Right renal pelvis (tissue), 4 donors: ENCODE results near the gene CCDC158. TPM values are rescaled to one million over a fixed set of nuclear protein-coding genes. Genes with fewer than 3 reads are reported as not detected.
"Not testable (repeated sequence)": the region's sequence is repeated elsewhere in the genome, so short reads cannot be mapped to it uniquely, and the experiment has no call there.

ENCODE experiments used
- DNase-seq, 4 donors: peaks; one replicate each; pipeline ENCODE4 v3.0.0-alpha.2; 2013; ENCODE audit warnings: low read depth in 4 of 4, low spot score in 3 of 4, missing footprints in 1 of 4
- polyA plus RNA-seq, 4 donors: library from polyadenylated mRNA; unstranded; fragments of 120-200 nt; gene quantifications; one replicate each; pipeline ENCODE4 v1.2.1, GENCODE V29; 2013; ENCODE audit not compliant: insufficient read length in 4 of 4

CCDC158 gene
- polyA plus RNA-seq, 4 donors = 0.55 to 1.0 (median 0.77) TPM

DNA sequence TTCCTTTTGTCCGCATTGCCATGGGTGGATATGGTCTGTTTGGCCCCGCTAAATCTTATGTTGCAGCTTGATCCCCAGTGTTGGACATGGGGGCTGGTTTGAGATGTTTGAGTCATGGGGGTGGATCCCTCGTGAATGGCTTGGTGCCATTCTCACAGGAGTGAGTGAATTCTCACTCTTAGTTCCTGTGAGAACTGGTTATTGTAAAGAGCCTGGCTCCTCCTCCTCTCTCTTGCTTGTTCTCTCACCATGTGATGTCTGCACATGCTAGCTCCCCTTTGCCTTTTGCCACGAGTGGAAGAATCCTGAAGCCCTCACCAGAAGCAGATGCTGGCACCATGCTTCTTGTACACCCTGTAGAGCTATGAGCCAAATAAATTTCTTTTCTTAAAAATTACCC lies 137.0 kb downstream of the CCDC158 start:
- no peak for DNase-seq

- no peak for DNase-seq
Observed at GRCh38 chr4:76282941-76283689, 137.8 kb downstream of the CCDC158 start.

DNA sequence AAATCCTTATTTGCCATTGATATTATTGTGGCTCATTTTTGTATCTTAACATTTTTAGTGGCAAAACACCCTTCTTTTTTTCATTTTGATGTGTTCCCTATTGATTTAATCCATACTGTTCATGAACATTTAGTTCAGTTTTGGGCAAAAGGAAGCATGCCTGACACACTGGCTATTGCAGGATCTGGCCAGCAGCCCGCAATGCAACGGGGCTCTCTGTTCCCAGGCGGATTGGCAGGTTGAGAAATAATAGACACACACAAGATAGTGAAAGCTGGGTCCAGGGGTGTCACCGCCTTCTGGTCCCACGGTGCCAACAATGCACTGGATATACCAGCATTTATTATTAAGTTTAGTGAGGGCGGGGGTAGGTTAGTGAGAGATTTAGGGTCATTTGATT lies 139.3 kb downstream of the CCDC158 start:
- not testable (repeated sequence) for DNase-seq

- DNase-seq = no peak
Observed at GRCh38 chr4:76280488-76281441, 140.2 kb downstream of the CCDC158 start.

GRCh38 chr4:76279462-76279861 lies 141.5 kb downstream of the CCDC158 start:
- DNase-seq = no peak

- DNase-seq = no peak
Observed at GRCh38 chr4:76278583-76278982, 142.4 kb downstream of the CCDC158 start.

GRCh38 chr4:76277667-76278066 lies 143.3 kb downstream of the CCDC158 start:
- no peak for DNase-seq

- DNase-seq = no peak
Observed at GRCh38 chr4:76276813-76277212, 144.1 kb downstream of the CCDC158 start.

GRCh38 chr4:76275486-76276124 lies 145.3 kb downstream of the CCDC158 start:
- DNase-seq = no peak

GRCh38 chr4:76272999-76273398 lies 147.9 kb downstream of the CCDC158 start:
- no peak for DNase-seq

DNA sequence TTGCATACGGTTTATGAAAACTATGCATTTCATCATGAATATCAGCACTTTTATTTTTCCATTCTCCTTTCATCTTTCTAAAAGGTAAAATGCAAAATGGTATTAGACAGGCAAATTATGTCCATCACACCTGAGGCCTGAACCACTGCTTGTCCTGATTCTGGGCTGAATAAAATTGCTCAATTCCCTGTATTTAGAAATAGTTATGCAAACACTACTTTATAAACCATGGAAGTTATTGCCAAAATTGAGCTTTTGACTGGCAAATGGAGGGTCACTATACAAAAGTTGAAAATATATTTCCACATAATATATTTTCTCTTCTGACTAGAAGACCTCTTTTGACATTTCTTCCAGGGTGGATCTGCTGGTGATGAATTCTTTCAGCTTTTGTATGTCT lies 148.4 kb downstream of the CCDC158 start:
- DNase-seq = no peak

DNA sequence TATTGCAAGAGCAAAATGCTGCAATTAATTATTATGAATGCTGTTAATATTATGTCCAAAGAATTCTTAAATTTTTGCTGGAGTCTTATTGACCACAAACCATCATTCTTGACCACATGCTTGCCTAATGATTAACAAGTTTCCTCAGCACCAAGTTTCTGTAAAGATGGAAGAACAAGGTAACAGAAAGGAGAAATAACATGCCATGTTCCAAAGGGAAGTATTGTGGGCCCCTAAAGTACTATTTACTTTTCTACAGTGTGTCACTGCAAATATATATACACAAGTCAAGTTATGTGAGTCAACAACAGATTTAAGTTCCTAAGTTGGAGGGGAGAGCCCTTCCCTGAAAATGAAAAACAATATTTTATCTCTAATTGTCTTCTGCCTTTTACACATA lies 148.9 kb downstream of the CCDC158 start:
- no peak for DNase-seq

- DNase-seq = no peak
Observed at GRCh38 chr4:76271248-76271647, 149.7 kb downstream of the CCDC158 start.

DNA sequence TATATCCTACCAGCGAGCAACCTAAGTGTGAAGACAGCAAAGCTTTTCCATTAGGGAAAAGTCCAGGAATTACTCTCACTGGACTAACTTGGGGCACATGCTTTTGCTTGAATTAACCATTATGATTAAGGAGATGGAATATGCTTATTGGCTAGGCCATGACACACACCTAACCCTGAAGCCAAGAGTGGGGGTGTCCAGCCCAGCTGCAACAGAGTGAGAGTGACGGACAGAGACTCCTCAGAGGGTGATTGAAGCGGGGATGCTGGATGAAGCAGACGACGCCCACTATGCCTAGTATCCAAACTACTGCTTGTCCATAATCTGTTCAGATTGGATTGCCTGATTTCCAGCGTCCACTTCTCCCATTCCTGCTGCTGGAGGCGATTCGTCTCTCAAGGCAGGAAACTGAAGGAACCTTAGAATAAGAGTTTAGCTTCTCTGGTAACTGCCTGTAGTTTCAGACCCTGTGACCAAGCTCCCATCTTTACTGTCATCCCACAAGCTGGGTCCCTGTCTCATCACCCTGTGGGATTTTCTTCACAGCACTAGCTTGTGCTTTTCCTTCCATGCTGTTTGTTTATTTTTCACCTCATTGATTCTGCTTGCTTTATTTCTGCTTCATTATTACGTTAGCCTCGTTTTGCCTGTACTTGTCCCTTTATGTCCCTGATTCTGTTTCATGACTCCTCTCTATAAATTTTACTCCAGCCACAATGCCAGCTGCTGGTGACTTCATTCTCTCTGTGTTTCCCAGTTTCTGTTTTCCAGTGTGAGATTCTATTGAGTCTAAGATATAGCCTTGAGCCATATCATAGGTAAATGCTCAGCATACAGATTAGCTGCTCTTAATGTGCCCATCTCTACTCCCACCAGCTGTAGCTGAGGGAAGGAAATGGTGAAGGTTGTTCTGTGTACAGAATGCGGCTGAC lies 150.4 kb downstream of the CCDC158 start:
- DNase-seq = peak in 1 of 4 donors; percentile 0

GRCh38 chr4:76267811-76268210 lies 153.1 kb downstream of the CCDC158 start:
- no peak for DNase-seq

DNA sequence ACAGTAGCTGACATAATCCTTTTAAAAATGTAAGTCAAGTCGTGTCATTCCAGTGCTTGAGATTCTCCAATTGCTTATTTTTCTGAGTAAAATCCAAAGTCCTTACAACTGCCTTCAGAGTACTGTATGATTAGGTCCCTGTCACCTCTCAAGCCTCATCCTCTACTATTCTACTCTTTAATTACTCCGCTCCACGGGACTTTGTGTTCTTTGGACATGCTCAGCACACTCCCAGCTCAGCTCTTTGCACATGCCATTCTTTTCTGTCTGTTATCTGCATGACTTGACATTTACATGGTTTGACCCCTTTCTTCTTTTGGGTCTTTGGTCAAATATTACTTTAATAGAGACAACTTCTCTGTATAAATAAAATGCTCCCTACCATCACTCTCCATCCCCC lies 154.3 kb downstream of the CCDC158 start:
- no peak for DNase-seq

GRCh38 chr4:76265631-76266218 lies 155.2 kb downstream of the CCDC158 start:
- no peak for DNase-seq
